ENCODE results near the gene FGF14. TPM values are rescaled to one million over a fixed set of nuclear protein-coding genes. Genes with fewer than 3 reads are reported as not detected.
A peak's percentile ranks its signal among the peaks of the same experiment; 100 is the strongest.

The FGF14 gene
- total RNA-seq, 1 donor from 2014 or later, result not detected

GRCh38 chr13:102152790-102153189, 249.1 kb downstream of the FGF14 start:
- no peaks in the 10 kb centered on the region for H3K36me3 ChIP-seq (ENCODE audit: control insufficient read depth, insufficient read depth, low read length)
- H3K27me3 ChIP-seq (ENCODE audit: control insufficient read depth, insufficient read depth, low read length), result no peaks in the 10 kb centered on the region
- TF ChIP-seq CTCF (IDR thresholded peaks at IDR 0.05; ENCODE audit: insufficient read depth, low read length, severe bottlenecking), result no peak
- H3K4me3 ChIP-seq (ENCODE audit: low read depth, low read length), result no peak overlapping the region
- DNase-seq (ENCODE audit: low read depth), result no peak
- no peak for FAIRE-seq

GRCh38 chr13:102147353-102147752, 254.5 kb downstream of the FGF14 start:
- Histone ChIP-seq H3K4me3 (ENCODE audit: low read depth, low read length) (no peak overlapping the region), H3K27me3 (ENCODE audit: control insufficient read depth, insufficient read depth, low read length) (no peaks in the 10 kb centered on the region), H3K36me3 (ENCODE audit: control insufficient read depth, insufficient read depth, low read length) (no peaks in the 10 kb centered on the region)
- FAIRE-seq (no peak), DNase-seq (ENCODE audit: low read depth) (no peak)
- no peak for TF ChIP-seq CTCF (IDR thresholded peaks at IDR 0.05; ENCODE audit: insufficient read depth, low read length, severe bottlenecking)

- FAIRE-seq, result no peak
- no peaks in the 10 kb centered on the region for H3K36me3 ChIP-seq (ENCODE audit: control insufficient read depth, insufficient read depth, low read length)
- H3K4me3 ChIP-seq (ENCODE audit: low read depth, low read length), result no peak overlapping the region
- TF ChIP-seq CTCF (IDR thresholded peaks at IDR 0.05; ENCODE audit: insufficient read depth, low read length, severe bottlenecking), result no peak
- DNase-seq (ENCODE audit: low read depth), result no peak
- H3K27me3 ChIP-seq (ENCODE audit: control insufficient read depth, insufficient read depth, low read length), result no peaks in the 10 kb centered on the region
Measured at GRCh38 chr13:102145750-102146149, 256.1 kb downstream of the FGF14 start.

GRCh38 chr13:102142473-102142826, 259.4 kb downstream of the FGF14 start:
- DNase-seq (ENCODE audit: low read depth) (no peak), FAIRE-seq (no peak)
- Histone ChIP-seq H3K4me3 (ENCODE audit: low read depth, low read length) (no peak overlapping the region), H3K27me3 (ENCODE audit: control insufficient read depth, insufficient read depth, low read length) (no peaks in the 10 kb centered on the region), H3K36me3 (ENCODE audit: control insufficient read depth, insufficient read depth, low read length) (no peaks in the 10 kb centered on the region)
- no peak for TF ChIP-seq CTCF (IDR thresholded peaks at IDR 0.05; ENCODE audit: insufficient read depth, low read length, severe bottlenecking)

- TF ChIP-seq CTCF (IDR thresholded peaks at IDR 0.05; ENCODE audit: insufficient read depth, low read length, severe bottlenecking), result peak; percentile 59
- peak; percentile 42 for DNase-seq (ENCODE audit: low read depth)
- Histone ChIP-seq H3K4me3 (ENCODE audit: low read depth, low read length) (no peak overlapping the region), H3K27me3 (ENCODE audit: control insufficient read depth, insufficient read depth, low read length) (no peaks in the 10 kb centered on the region), H3K36me3 (ENCODE audit: control insufficient read depth, insufficient read depth, low read length) (no peaks in the 10 kb centered on the region)
- no peak for FAIRE-seq
Measured at GRCh38 chr13:102141625-102142472, 260.0 kb downstream of the FGF14 start.

- no peaks in the 10 kb centered on the region for H3K36me3 ChIP-seq (ENCODE audit: control insufficient read depth, insufficient read depth, low read length)
- DNase-seq (ENCODE audit: low read depth) (no peak), FAIRE-seq (no peak)
- H3K4me3 ChIP-seq (ENCODE audit: low read depth, low read length), result no peak overlapping the region
- H3K27me3 ChIP-seq (ENCODE audit: control insufficient read depth, insufficient read depth, low read length), result no peaks in the 10 kb centered on the region
- TF ChIP-seq CTCF (IDR thresholded peaks at IDR 0.05; ENCODE audit: insufficient read depth, low read length, severe bottlenecking), result no peak
Measured at GRCh38 chr13:102139626-102140025, 262.2 kb downstream of the FGF14 start.

All from bronchial epithelial cell (primary cell).